Measurements from ENCODE around the gene CLIP3.
A peak's percentile ranks its signal among the peaks of the same experiment; 100 is the strongest.
"Not testable (repeated sequence)": the region's sequence is repeated elsewhere in the genome, so short reads cannot be mapped to it uniquely, and the experiment has no call there.

CLIP3 gene

DNA sequence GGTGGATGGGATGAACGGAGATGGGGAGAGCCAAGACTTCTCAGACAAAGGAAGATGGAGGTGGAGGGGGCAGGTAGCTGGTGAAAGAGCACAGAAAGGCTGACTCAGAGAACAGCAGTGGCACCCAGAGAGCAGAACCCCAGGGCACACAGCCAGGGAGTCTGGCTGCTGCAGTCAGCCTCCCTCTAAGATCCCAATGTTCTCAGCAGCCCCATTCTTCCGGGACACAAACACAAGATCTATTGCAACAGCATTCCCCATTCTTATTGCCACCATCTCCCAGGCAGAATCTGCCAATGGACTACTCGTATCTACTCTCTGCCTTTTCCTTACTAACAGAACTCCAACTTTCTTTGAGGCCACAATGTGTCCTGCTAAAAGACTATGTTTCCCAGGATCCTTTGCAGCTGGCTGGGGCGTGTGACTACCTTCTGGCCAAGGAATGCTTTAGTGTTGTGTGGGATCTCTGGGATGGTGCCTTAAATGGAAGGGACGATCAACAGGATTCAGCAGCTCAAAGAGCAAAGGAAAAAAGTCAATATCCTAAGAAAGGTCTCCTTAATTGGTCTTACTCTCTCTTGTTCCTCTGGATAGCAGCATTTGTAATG is 13.9 kb upstream of the CLIP3 start:
- H3K4me3 ChIP-seq (replicated peaks in 1 of 2; ENCODE audit: low read depth in 2 of 2, low read length in 2 of 2), result no peak overlapping the region
- TF ChIP-seq, protein P1, sequence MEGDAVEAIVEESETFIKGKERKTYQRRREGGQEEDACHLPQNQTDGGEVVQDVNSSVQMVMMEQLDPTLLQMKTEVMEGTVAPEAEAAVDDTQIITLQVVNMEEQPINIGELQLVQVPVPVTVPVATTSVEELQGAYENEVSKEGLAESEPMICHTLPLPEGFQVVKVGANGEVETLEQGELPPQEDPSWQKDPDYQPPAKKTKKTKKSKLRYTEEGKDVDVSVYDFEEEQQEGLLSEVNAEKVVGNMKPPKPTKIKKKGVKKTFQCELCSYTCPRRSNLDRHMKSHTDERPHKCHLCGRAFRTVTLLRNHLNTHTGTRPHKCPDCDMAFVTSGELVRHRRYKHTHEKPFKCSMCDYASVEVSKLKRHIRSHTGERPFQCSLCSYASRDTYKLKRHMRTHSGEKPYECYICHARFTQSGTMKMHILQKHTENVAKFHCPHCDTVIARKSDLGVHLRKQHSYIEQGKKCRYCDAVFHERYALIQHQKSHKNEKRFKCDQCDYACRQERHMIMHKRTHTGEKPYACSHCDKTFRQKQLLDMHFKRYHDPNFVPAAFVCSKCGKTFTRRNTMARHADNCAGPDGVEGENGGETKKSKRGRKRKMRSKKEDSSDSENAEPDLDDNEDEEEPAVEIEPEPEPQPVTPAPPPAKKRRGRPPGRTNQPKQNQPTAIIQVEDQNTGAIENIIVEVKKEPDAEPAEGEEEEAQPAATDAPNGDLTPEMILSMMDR (IDR thresholded peaks at IDR 0.05; ENCODE audit: low read depth, low read length), result no peak
- DNase-seq (ENCODE audit: low read depth in 2 of 2), result peak; percentile 71 to 72

GRCh38 chr19:36043952-36044351 is 11.3 kb upstream of the CLIP3 start:
- DNase-seq (ENCODE audit: low read depth in 2 of 2), result no peak
- H3K4me3 ChIP-seq (replicated peaks in 1 of 2; ENCODE audit: low read depth in 2 of 2, low read length in 2 of 2), result no peak overlapping the region
- TF ChIP-seq, protein P1 (IDR thresholded peaks at IDR 0.05; ENCODE audit: low read depth, low read length), result no peak

GRCh38 chr19:36041831-36042230 is 9.2 kb upstream of the CLIP3 start:
- TF ChIP-seq, protein P1 (IDR thresholded peaks at IDR 0.05; ENCODE audit: low read depth, low read length), result no peak
- no peak overlapping the region for H3K4me3 ChIP-seq (replicated peaks in 1 of 2; ENCODE audit: low read depth in 2 of 2, low read length in 2 of 2)
- peak; percentile 90 to 96 for DNase-seq (ENCODE audit: low read depth in 2 of 2)

DNA sequence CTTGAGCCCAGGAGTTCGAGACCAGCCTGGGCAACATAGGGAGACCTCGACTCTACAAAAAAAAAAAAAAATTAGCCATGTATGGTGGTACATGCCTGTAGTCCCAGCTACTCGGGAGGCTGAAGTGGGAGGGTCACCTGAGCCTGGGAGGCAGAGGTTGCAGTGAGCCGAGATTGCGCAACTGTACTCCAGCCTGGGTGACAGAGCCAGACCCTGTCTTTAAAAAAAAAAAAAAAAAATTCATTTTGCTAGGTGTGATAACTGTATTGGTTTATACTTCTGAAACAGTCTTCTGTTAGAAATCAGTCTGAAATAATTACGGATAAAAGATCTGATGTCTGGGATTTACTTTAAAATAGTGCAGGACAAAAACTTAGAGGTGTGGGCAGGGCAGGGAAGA is 8.4 kb upstream of the CLIP3 start:
- not testable (repeated sequence) for H3K4me3 ChIP-seq (replicated peaks in 1 of 2; ENCODE audit: low read depth in 2 of 2, low read length in 2 of 2); DNase-seq (ENCODE audit: low read depth in 2 of 2)

DNA sequence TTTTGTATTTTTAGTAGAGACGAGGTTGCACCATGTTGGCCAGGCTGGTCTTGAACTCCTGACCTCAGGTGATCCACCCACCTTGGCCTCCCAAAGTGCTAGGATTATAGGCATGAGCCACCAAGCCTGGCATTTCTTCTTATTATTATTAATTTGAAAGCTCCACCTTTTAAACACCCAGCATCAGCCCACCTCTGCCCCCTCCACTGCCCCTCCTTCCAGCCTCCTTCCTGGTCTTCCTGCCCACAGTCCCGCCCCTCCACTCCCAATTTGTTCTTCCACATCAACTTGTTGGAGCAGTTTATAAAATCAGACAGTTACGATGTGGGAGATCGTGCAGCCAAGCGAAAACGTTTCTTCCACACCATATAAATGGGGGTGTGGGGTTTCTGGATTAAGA is 7.8 kb upstream of the CLIP3 start:
- DNase-seq (ENCODE audit: low read depth in 2 of 2), result no peak
- no peak overlapping the region for H3K4me3 ChIP-seq (replicated peaks in 1 of 2; ENCODE audit: low read depth in 2 of 2, low read length in 2 of 2)
- TF ChIP-seq, protein P1 (IDR thresholded peaks at IDR 0.05; ENCODE audit: low read depth, low read length), result no peak

- DNase-seq (ENCODE audit: low read depth in 2 of 2), result no peak
- TF ChIP-seq, protein P1 (IDR thresholded peaks at IDR 0.05; ENCODE audit: low read depth, low read length), result no peak
- no peak overlapping the region for H3K4me3 ChIP-seq (replicated peaks in 1 of 2; ENCODE audit: low read depth in 2 of 2, low read length in 2 of 2)
Measured at GRCh38 chr19:36031308-36031707, 1.4 kb downstream of the CLIP3 start.

DNA sequence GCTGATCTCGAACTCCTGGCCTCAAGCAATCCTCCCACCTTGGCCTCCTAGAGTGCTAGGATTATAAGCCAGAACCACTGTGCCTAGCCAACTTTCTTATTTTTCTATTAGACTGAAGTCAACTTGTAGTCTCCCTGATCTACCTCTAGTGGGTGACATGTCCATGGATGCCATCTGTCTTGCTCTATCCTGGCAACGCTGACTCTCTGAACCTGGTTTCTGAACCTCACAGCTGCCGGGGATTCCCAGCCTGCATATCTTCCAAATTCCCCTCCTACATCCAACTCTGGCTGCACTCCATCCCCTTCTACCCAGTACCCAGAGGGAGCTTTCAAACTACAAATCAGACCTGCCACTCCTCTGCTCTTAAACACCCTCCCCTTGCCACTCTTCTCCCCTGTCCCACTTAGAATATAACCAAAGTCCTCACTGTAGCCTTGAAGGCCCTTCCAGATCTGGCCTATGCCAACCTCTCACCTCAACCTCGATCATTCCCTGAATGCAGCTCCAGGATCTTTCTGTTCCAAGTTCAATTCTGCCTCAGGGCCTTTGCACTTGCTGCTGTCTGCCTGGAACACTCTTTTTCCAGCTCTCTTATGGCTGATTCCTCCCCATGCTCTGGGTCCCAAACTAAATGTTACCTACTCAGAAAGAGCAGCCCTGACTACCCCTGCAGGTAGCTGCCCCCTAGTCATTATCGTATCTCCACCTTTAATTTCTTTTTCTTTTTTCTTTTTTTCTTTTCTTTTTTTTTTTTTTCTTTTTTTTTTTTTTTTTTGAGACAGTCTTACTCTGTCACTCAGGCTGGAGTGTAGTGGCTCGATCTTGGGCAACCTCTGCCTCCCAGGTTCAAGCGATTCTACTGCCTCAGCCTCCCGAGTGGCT is 2.2 kb downstream of the CLIP3 start:
- no peak overlapping the region for H3K4me3 ChIP-seq (replicated peaks in 1 of 2; ENCODE audit: low read depth in 2 of 2, low read length in 2 of 2)
- peak; percentile 41 to 51 for DNase-seq (ENCODE audit: low read depth in 2 of 2)
- TF ChIP-seq, protein P1 (IDR thresholded peaks at IDR 0.05; ENCODE audit: low read depth, low read length), result peak; percentile 17
